Measurements from ENCODE around the gene ANKS3.

The ANKS3 gene

DNA sequence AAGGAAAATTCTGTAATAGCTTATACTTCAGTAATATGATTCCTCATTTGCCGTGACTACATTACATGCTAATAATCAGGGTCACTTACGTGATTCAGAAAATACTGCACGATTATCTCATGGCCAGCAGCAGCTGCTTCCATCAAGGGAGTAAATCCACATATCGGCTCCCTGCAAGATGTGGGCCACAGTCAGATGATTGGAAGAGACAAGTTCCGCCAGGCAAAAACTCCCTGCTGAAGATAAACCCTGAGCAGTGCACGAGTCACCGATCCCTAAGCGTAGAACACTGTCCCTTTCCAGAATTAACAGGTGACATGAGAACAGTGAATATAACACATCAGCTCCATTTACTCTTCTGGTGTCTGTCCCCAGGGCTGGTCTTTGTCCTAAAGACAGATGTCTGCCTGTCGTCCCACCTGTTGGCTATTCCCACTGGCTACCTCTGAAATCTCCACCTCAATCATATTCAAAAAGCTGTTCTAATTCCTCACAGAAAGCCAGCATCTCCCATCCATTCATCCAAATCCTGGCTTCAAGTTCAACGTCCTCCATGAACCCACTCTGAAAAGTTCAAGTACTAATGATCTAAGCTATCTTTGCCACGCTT lies 9.3 kb downstream of the ANKS3 start:
- no peak for DNase-seq (ENCODE audit: low read depth, low spot score)

GRCh38 chr16:4723071-4723767 lies 10.9 kb downstream of the ANKS3 start:
- no peak for DNase-seq (ENCODE audit: low read depth, low spot score)

DNA sequence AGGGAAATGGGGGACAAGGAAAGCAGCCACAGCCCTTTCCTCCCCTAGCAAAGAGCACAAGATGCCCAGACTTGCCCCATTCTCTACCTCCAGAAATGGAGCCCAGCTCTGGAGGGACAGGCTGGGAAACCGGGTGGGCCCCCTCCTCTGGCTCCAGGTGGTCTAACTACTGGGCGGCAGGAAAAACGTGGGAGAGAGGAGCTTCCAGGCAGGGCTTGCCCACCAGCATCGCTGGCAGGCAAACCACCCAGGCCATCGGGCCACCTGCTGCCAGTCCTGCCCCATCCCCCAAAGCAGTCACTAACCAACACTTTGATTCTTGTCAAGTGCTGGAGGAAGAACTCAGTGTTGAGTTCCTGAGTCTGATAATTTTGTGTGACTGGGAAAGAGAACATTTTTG lies 15.6 kb downstream of the ANKS3 start:
- no peak for DNase-seq (ENCODE audit: low read depth, low spot score)

DNA sequence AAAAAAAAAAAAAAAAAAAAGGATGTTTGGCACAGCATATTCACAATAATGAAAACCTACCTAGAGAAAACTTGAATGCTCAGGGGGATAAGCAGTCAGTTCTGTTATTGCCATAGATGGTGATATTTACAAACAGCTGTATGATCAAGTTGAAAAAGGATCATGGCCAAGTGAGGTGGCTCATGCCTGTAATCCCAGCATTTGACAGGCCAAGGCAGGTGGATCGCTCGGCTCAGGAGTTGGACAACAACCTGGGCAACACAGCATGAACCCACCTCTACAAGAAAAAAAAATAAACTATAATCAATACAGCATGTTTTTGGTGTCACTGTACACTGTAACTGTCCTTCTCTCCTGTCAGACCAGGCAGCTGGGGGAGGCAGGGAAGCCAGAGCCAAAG lies 19.1 kb downstream of the ANKS3 start:
- DNase-seq (ENCODE audit: low read depth, low spot score): no peak

- no peak for DNase-seq (ENCODE audit: low read depth, low spot score)
Measured at GRCh38 chr16:4713663-4714501, 20.2 kb downstream of the ANKS3 start.

- no peak for DNase-seq (ENCODE audit: low read depth, low spot score)
Measured at GRCh38 chr16:4709481-4709880, 24.6 kb downstream of the ANKS3 start.

GRCh38 chr16:4706871-4707270 lies 27.2 kb downstream of the ANKS3 start:
- no peak for DNase-seq (ENCODE audit: low read depth, low spot score)

- DNase-seq (ENCODE audit: low read depth, low spot score): no peak
Measured at GRCh38 chr16:4704913-4705312, 29.2 kb downstream of the ANKS3 start.

DNA sequence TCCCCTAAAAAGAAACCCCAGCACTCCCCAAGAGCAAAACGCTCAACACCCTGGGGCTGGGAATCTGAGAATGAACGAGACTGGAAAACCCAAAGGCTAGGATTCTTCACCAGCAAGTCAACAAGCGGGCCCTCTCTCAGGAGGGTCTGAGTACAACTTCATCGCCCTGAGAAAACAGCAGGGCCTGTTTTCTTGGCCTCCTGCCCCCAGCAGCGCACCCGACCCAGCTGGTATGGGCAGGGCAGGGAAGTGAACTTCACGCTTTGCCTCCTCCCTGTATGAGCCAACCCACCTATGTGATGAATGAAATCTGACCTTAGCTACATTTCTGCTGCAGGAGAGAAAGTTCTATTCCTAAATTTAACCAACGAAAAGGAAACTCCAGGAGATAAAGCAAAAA lies 29.6 kb downstream of the ANKS3 start:
- no peak for DNase-seq (ENCODE audit: low read depth, low spot score)

DNA sequence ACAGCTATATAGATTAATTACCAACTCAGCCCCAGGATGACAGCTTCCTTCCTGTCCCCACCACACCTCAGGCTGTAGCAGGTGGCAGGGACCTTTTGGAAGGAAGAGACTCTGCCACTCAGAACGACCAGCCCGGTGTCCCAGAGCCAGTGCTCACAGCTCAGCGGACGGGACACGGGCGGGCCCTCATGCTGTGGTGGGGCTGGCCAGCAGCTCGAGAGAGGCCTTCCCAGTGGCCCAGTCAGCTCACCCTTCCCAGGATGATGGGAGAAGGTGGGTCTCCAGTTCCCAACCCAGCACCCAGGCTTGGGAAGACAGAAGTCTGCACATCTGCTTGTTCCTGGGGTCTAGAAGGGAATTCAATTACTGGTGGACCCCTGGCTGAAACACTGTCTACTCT lies 30.2 kb downstream of the ANKS3 start:
- no peak for DNase-seq (ENCODE audit: low read depth, low spot score)

DNA sequence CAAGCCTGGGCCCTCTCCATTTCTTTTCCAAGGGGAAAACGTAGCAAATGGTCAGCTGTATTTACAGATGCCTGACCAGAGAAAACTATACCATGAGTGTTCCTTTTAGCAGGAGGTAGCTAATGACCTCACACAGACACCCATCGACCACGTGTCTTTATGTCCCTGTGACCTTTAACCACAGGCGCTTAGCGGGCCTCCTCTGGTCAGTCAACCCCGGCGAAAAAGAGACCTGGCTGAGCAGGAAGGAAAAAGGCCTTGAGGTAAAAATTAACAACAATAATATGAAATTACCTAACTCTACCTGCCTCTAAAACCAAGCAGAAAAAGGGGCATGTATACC lies 31.6 kb downstream of the ANKS3 start:
- DNase-seq (ENCODE audit: low read depth, low spot score): no peak

DNA sequence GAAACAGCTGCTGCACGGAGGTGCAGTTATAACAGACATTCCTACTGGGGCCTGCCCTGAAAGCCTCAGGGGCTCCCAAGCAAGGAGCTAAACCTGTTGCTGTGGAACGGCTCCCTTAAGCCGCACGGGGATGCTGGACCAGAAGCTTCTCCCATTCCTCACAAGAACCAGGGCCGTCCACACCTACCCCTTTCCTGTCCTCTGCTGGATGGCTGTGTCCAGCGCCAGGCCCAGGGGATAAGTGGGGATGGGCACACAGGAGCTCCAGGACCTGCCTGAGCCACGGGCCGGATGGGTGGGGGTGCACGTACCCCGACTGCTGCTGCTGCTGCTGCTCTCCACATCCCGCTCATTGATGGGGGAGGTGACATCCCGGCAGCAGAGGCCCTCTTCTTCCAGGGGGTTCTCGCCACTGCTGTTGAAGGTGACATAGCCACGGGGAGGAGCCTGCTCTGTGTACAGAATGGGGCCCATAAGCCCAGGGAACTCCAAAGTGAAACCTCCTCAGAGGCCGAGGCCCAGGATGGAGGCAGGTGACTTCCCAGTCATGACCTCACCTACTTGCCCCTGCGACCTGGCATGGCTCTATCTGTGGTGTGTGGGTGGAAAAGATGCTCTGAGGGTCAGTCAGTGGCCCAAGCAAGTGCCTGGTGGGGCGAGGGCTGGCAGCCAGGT lies 32.1 kb downstream of the ANKS3 start:
- DNase-seq (ENCODE audit: low read depth, low spot score): no peak

DNA sequence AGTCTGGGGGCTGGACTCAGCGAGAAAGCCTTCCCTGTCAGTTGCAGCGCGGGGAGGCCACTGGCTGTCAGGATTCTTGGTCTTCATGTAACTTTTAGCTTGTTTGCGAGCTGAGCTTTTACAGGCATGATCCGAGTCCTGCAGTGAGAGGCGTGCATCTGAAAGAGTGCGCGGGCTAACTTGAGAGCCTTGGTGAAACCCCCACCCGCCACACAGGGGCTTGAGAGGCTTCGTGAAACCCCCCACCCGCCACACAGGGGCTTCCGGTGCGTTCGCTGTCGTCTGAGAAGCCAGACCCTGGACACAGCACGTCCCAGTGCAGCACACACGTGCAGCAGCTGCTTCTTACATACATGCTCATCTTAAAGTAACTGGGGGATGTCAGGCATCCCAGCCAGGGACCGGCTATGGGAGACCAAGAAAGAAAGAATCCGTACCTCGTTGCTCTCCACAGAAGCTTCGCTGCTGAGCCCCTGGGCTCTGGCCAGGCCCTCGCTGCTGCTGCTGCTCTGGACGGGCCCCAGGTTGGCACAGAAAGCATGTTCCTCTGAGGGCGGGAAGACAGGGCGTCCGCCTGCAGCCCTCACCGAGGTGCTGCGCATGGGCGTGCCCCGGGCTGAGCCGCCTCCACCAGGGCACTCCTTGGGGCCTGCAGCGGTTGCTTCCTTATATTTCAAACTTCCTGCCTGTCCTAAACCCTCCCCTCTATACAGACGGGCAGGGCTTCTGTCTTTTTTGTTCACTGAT lies 32.9 kb downstream of the ANKS3 start:
- no peak for DNase-seq (ENCODE audit: low read depth, low spot score)

DNA sequence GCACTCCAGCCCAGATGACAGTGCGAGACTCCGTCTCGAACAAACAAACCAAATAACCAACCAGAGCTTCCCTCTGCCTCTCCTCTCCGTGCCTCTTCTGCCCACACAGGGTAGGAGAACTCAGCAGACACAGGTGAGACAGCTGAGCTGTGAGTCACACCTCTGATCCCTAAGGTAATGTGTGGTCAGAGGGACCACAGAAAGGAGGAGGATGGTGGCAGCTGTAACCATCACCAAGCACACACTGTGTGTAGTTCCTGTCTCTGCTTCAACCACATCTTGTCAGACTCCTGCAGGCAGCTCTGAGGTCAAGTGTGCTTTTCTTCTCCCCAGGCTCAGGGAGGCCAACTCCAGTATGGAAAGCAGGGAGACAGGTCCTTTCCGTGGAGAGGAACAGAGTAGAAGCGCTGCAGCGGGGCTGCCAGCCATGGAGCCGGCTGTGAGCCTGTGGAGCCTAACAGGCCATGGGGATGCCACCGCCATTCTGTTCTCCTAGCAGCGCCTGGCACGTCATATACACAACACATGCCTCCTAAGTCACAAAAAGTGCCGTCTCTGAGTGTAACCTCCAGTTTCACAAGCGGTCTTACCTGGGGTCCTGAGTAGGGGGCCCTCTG lies 33.6 kb downstream of the ANKS3 start:
- no peak for DNase-seq (ENCODE audit: low read depth, low spot score)

DNA sequence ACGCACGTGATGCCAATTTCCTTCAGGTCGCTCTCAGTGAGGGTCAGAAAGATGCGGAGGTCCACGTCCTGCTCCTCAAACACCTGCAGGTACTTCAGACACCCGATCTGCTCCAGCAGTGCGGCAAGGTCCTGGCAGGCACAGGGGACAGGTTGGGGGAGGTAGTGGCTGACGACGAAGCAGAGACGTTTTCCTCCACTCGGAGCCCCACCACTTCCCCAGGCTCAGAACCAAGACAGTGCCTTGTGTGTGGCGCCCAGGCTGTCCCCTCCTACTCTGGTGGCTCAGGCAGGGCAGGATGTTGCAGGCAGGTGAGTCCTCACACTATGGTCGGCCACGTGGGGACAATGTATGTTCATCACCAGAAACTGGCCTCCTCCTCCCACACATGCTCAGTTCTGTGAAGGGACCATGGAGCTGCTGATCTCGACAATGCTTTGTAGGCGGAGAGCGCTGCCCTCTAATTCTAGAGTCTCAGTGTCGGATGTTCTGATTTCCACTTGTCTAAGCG lies 35.0 kb downstream of the ANKS3 start:
- no peak for DNase-seq (ENCODE audit: low read depth, low spot score)

DNA sequence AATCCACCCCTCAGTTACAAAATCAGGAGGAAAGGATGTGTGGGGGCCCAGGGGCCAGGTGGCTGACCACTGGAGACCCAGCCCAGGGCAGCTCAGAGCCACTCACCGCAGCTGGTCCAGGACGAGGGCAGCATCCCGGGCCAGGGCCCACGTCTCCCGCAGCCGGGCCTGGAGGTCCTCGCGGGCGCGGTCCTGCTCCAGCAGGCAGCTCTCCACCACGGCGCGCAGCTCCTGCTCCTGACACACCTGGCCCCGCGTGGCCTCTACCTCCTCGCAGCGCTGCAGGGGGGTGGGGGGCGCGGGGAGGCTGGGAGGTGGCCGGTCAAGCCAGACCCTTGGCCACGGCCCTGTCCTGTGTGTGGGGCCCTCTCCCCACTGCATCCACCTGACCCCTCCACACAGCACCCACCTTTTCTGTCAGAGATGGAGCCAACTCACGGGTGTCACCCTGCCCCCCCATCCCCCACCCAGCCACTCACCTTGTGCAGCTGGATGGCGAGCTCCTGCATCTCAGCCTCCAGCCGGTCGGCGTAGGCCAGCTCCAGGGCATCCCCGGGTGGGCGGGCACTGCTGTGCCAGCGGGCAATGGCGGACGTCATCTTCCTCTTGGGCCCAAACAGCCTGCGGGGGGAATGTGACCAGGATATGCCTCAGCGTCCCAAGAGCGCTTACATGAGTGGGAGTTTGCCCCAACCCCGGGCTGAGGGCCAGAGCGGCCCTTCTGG lies 35.6 kb downstream of the ANKS3 start:
- DNase-seq (ENCODE audit: low read depth, low spot score): no peak

GRCh38 chr16:4697848-4698291 lies 36.2 kb downstream of the ANKS3 start:
- DNase-seq (ENCODE audit: low read depth, low spot score): no peak

- no peak for DNase-seq (ENCODE audit: low read depth, low spot score)
Measured at GRCh38 chr16:4696905-4697847, 36.9 kb downstream of the ANKS3 start.

All from activated CD4-positive, CD25-positive, alpha-beta regulatory T cell treated with anti-CD3 and anti-CD28 coated beads, Interleukin-2, amount 50 U/mL, for 16 hours (primary cell).